Naive thymus-derived CD4-positive, alpha-beta T cell (primary cell): ENCODE measurements around the gene TGFBR2. TPM values are rescaled to one million over a fixed set of nuclear protein-coding genes. Genes with fewer than 3 reads are reported as not detected.

Source experiments
- ATAC-seq: fragments of 150-1000 bp; cut with Tn5 transposase; 2 replicates; pipeline ENCODE4 v1.10.0; 2021; ENCODE audit warnings: mild to moderate bottlenecking, moderate library complexity
- CTCF ChIA-PET: fragments of 350-600 bp; sonication (Branson Sonifier 250); formaldehyde crosslinking; loops from one replicate; lab custom pipeline; 2021; ENCODE audit warnings: antibody characterized with exemption; lab: Charles Lee
- POLR2A ChIA-PET: fragments of 350-600 bp; sonication (Branson Sonifier 250); formaldehyde crosslinking; loops from one replicate; lab custom pipeline; 2021; ENCODE audit warnings: antibody characterized with exemption, inconsistent platforms; lab: Charles Lee
- DNase-seq, 9 donors: peaks; one replicate each; pipeline versions ENCODE4 v3.0.0 to v3.0.0-alpha.2; 2020 to 2022; ENCODE audit warnings: mixed read lengths in 1 of 9
- H3K27ac ChIP-seq: one replicate; pipeline ENCODE4 v1.7.0; 2013; ENCODE audit warnings: mild to moderate bottlenecking, low read depth, low read length, moderate library complexity
- H3K27me3 ChIP-seq, 2 donors: one replicate each; pipeline ENCODE4 v1.7.0; 2013; ENCODE audit warnings: low read length in 2 of 2, mild to moderate bottlenecking in 2 of 2, moderate library complexity in 2 of 2; ENCODE audit not compliant: control insufficient read depth in 2 of 2, insufficient read depth in 2 of 2
- H3K36me3 ChIP-seq, 3 experiments: 1 replicate in 2 of 3; 2 replicates in 1 of 3; pipeline ENCODE4 v1.7.0; 2013; ENCODE audit warnings: low read length in 3 of 3, mild to moderate bottlenecking in 3 of 3, moderate library complexity in 1 of 3; ENCODE audit not compliant: insufficient read depth in 3 of 3, control insufficient read depth in 2 of 3
- H3K4me1 ChIP-seq, 2 donors: one replicate each; pipeline ENCODE4 v1.7.0; 2013; ENCODE audit warnings: low read length in 2 of 2, mild to moderate bottlenecking in 2 of 2, moderate library complexity in 1 of 2; ENCODE audit not compliant: control insufficient read depth in 2 of 2, insufficient read depth in 2 of 2
- H3K4me3 ChIP-seq: 2 replicates; pipeline ENCODE4 v1.7.0; 2013; ENCODE audit warnings: mild to moderate bottlenecking, low read length
- H3K9me3 ChIP-seq, 3 experiments: 1 replicate in 2 of 3; 2 replicates in 1 of 3; pipeline ENCODE4 v1.7.0; 2013; ENCODE audit warnings: low read length in 3 of 3; ENCODE audit not compliant: control insufficient read depth in 2 of 3
- H3K27ac Mint-ChIP-seq, 9 donors: one replicate each; pipeline ENCODE4 v1.8.0; 2020 to 2022; ENCODE audit warnings: mixed read lengths in 9 of 9, mild to moderate bottlenecking in 8 of 9, moderate library complexity in 5 of 9, inconsistent platforms in 2 of 9
- H3K27me3 Mint-ChIP-seq, 5 donors: one replicate each; pipeline ENCODE4 v1.8.0; 2021 to 2022; ENCODE audit warnings: mixed read lengths in 5 of 5, mild to moderate bottlenecking in 1 of 5
- H3K36me3 Mint-ChIP-seq, 5 donors: one replicate each; pipeline ENCODE4 v1.8.0; 2020 to 2022; ENCODE audit warnings: mixed read lengths in 5 of 5, mild to moderate bottlenecking in 3 of 5, inconsistent platforms in 1 of 5
- H3K4me1 Mint-ChIP-seq, 7 donors: one replicate each; pipeline ENCODE4 v1.8.0; 2020 to 2022; ENCODE audit warnings: mixed read lengths in 7 of 7, mild to moderate bottlenecking in 3 of 7, inconsistent platforms in 1 of 7
- H3K4me3 Mint-ChIP-seq, 10 donors: one replicate each; pipeline ENCODE4 v1.8.0; 2020 to 2022; ENCODE audit warnings: mild to moderate bottlenecking in 10 of 10, mixed read lengths in 10 of 10, moderate library complexity in 6 of 10, inconsistent platforms in 2 of 10
- H3K9me3 Mint-ChIP-seq, 11 donors: one replicate each; pipeline ENCODE4 v1.8.0; 2020 to 2022; ENCODE audit warnings: mixed read lengths in 11 of 11, mild to moderate bottlenecking in 4 of 11, inconsistent platforms in 1 of 11, moderate library complexity in 1 of 11
- intact Hi-C, 2 donors: fragments of 100-400 bp; cut with micrococcal nuclease; formaldehyde crosslinking; loops; one replicate each; pipeline ENCODE4 v1.15.1; 2023
- polyA plus RNA-seq, 2 donors: library from polyadenylated mRNA; unstranded; fragments of 300-500 nt; fragmentation: Illumina TruSeq; gene quantifications; one replicate each; pipeline ENCODE4 v1.2.3, GENCODE V29; 2021
- total RNA-seq, 6 experiments: library from RNA in 5 of 6; stranded (reverse) in 5 of 6; gene quantifications; 1 replicate in 5 of 6; 2 replicates in 1 of 6; pipeline ENCODE4 v1.2.3 and lab custom pipeline; 2021 to 2026

TGFBR2 gene
- total and polyA plus RNA-seq, 7 experiments from 2014 or later: 63.0 to 263 (median 155) TPM

DNA sequence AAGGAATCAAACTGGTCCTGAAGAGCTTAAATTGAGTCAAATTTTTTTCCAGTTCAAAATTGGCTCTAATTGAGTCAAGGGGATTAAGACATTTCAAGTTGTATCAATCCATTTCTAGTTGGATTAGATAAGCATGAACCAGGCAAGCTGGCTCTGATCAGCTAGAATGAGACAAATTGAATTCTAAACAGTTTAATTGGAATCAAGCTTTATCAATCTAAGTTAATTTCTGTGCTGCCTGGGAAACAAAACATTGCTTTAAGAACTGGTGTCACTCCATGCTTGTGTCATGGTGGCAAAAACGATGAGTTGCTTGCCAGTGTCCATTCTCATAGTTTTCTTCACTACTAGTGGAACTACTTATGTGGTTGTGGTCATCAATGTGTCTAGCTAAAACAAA is 116.8 kb downstream of the TGFBR2 start:
- H3K27me3 Mint-ChIP-seq: no peaks in the 10 kb centered on the region
- peaks cover 0 to 12% (median 5%) of the 10 kb centered on the region in 11 donors for H3K9me3 Mint-ChIP-seq
- ATAC-seq: no peak
- ChIA-PET CTCF (no interaction called here), POLR2A (interaction anchor here (1.3 kb wide), 1 partner anchor 25 kb away, joined by 3 read pairs; no protein-coding TSS in a partner anchor)
- intact Hi-C loops: no loop called here
- H3K4me3 ChIP-seq: no peak overlapping the region
- no peaks in the 10 kb centered on the region for H3K9me3 ChIP-seq
- H3K4me1 ChIP-seq: no peaks in the 10 kb centered on the region
- no peaks in the 10 kb centered on the region for H3K36me3 ChIP-seq
- no peak overlapping the region for H3K27ac ChIP-seq
- no peaks in the 10 kb centered on the region for H3K27me3 ChIP-seq
- H3K36me3 Mint-ChIP-seq: peaks cover 0 to 9% (median 5%) of the 10 kb centered on the region in 5 donors
- no peak overlapping the region for H3K4me3 Mint-ChIP-seq
- peaks cover 0 to 6% (median 0%) of the 10 kb centered on the region in 7 donors for H3K4me1 Mint-ChIP-seq
- DNase-seq: no peak
- H3K27ac Mint-ChIP-seq: no peak overlapping the region

DNA sequence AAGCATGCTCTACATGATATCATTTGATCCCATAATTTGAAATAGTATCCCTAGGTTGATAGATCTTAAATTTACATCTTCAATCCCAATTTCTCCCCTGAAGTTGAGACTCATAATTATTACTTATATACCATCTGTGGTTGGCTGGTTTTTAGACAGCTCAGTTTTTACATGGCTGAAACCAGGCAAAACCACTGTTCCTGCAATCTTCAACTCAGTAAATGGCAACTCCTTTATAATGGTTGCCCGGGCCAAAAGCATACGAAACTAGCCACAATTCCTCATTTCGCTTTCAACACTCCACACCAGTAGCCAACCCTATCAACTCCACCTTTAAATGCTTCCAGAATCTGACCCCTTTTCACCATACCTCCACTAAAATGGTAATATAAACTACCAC is 118.5 kb downstream of the TGFBR2 start:
- Histone ChIP-seq H3K36me3 (no peaks in the 10 kb centered on the region), H3K4me1 (peaks cover 0 to 6% of the 10 kb centered on the region in 2 donors), H3K4me3 (no peak overlapping the region), H3K27ac (no peak overlapping the region), H3K9me3 (no peaks in the 10 kb centered on the region), H3K27me3 (no peaks in the 10 kb centered on the region)
- Mint-ChIP-seq H3K36me3 (peaks cover 0 to 9% (median 5%) of the 10 kb centered on the region in 5 donors), H3K4me1 (peaks cover 2 to 19% (median 14%) of the 10 kb centered on the region in 7 donors), H3K9me3 (peaks cover 0 to 12% (median 5%) of the 10 kb centered on the region in 11 donors), H3K27me3 (no peaks in the 10 kb centered on the region), H3K27ac (no peak overlapping the region), H3K4me3 (no peak overlapping the region)
- ChIA-PET POLR2A (interaction anchor here (0.5 kb wide), 1 partner anchor 214 kb away, joined by 3 read pairs; no protein-coding TSS in a partner anchor), CTCF (interaction anchor here (1.2 kb wide), 1 partner anchor 682 kb away, joined by 3 read pairs; no protein-coding TSS in a partner anchor)
- intact Hi-C loops: no loop called here
- ATAC-seq: no peak
- DNase-seq: no peak

DNA sequence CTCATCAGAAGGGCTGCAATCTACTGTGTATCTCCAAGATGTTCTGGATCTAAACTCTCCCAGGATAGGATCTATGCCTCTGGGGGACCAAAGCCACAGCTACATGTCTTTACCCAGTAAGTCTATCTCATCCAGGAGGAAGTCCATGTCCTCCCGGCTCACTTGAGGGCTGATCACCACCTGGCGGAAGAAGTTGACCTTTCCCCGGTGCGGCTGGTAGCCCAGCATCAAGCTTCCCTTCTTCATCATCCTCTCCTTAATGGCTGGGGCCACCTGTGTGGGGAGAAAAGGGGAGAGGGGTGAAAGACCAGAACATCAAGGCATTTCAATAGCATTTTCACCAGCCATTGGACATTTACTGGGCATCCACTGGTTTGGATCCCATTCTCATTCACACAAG is 121.7 kb downstream of the TGFBR2 start:
- H3K4me3 ChIP-seq: no peak overlapping the region
- ATAC-seq (no peak), DNase-seq (no peak)
- H3K36me3 Mint-ChIP-seq: peaks cover 0 to 9% (median 5%) of the 10 kb centered on the region in 5 donors
- peaks cover 0 to 15% of the 10 kb centered on the region in 2 donors for H3K4me1 ChIP-seq
- intact Hi-C loops: no loop called here
- ChIA-PET POLR2A (interaction anchor here (0.5 to 1.0 kb wide), 2 partner anchors 9 to 1507 kb away, joined by 3 to 4 read pairs; no protein-coding TSS in a partner anchor), CTCF (no interaction called here)
- H3K27ac ChIP-seq: no peak overlapping the region
- H3K9me3 Mint-ChIP-seq: peaks cover 0 to 12% (median 3%) of the 10 kb centered on the region in 11 donors
- H3K27me3 ChIP-seq: no peaks in the 10 kb centered on the region
- no peaks in the 10 kb centered on the region for H3K36me3 ChIP-seq
- H3K4me3 Mint-ChIP-seq: no peak overlapping the region
- peaks cover 6 to 42% (median 38%) of the 10 kb centered on the region in 7 donors for H3K4me1 Mint-ChIP-seq
- no peaks in the 10 kb centered on the region for H3K27me3 Mint-ChIP-seq
- H3K27ac Mint-ChIP-seq: no peak overlapping the region
- H3K9me3 ChIP-seq: no peaks in the 10 kb centered on the region

DNA sequence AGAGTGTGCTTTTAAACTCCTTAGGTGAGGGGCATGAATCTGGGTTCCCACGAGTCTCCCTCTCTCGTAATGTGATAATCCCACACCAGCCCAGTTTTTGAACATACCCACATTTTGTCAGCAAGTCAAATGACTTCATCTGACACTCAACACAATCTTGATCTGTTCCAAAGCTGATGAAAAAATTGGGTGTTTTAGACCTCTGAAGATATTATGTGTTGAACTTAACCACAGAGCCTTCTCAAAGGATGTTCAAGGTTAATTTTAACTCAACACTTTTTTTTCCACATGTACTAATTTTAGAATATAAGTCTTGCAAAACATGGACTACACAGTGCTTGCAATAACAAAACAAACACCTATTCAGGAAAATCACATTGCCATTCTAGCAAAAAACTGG is 123.1 kb downstream of the TGFBR2 start:
- Histone ChIP-seq H3K4me3 (no peak overlapping the region), H3K27ac (no peak overlapping the region), H3K36me3 (no peaks in the 10 kb centered on the region), H3K27me3 (no peaks in the 10 kb centered on the region), H3K9me3 (no peaks in the 10 kb centered on the region), H3K4me1 (peaks cover 3 to 15% of the 10 kb centered on the region in 2 donors)
- Mint-ChIP-seq H3K27me3 (peaks cover 0 to 2% (median 0%) of the 10 kb centered on the region in 5 donors), H3K4me3 (peak overlapping the region in 8 of 10 donors; percentile 18 to 75 (median 48)), H3K27ac (peak overlapping the region in 6 of 9 donors; percentile 0 to 76 (median 35)), H3K36me3 (peaks cover 0 to 9% (median 5%) of the 10 kb centered on the region in 5 donors), H3K4me1 (peaks cover 14 to 54% (median 51%) of the 10 kb centered on the region in 7 donors), H3K9me3 (peaks cover 0 to 12% (median 3%) of the 10 kb centered on the region in 11 donors)
- DNase-seq (peak in 6 of 9 donors; percentile 4 to 57 (median 37)), ATAC-seq (peak; percentile 60)
- intact Hi-C loops: no loop called here
- ChIA-PET CTCF (no interaction called here), POLR2A (interaction anchor here (0.6 kb wide), 1 partner anchor 32 kb away, joined by 4 read pairs; no protein-coding TSS in a partner anchor)

DNA sequence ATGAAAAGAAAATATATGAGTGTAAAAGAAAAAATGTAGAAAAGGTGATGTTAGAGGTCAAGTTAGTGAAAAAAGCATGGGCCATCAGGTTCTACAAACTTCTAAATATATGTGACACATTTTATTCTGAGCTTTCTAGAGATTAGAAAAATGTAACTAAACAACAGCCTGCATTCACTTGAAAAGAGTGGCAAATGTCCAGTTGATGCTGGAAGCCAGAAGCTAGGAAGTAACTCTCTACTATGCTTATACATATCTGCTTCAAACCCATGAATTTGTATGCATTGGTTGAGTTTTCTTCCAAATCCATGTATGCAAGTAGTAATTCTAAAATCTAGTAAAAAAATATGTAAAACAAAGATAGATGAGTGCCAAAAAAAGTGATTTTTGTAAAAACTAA is 123.5 kb downstream of the TGFBR2 start:
- POLR2A ChIA-PET: no interaction called here
- Mint-ChIP-seq H3K4me1 (peaks cover 14 to 57% (median 55%) of the 10 kb centered on the region in 7 donors), H3K36me3 (peaks cover 0 to 7% (median 5%) of the 10 kb centered on the region in 5 donors), H3K27me3 (peaks cover 0 to 2% (median 0%) of the 10 kb centered on the region in 5 donors), H3K27ac (peak overlapping the region in 5 of 9 donors; percentile 23 to 71 (median 35)), H3K4me3 (peak overlapping the region in 7 of 10 donors; percentile 30 to 75 (median 54)), H3K9me3 (peaks cover 0 to 8% (median 3%) of the 10 kb centered on the region in 11 donors)
- DNase-seq (no peak), ATAC-seq (no peak)
- H3K4me1 ChIP-seq: peaks cover 3 to 15% of the 10 kb centered on the region in 2 donors
- no peaks in the 10 kb centered on the region for H3K36me3 ChIP-seq
- H3K27me3 ChIP-seq: no peaks in the 10 kb centered on the region
- intact Hi-C loops: no loop called here
- H3K27ac ChIP-seq: no peak overlapping the region
- CTCF ChIA-PET: no interaction called here
- H3K4me3 ChIP-seq: no peak overlapping the region
- H3K9me3 ChIP-seq: no peaks in the 10 kb centered on the region

GRCh38 chr3:30730967-30731366 is 124.6 kb downstream of the TGFBR2 start:
- Histone ChIP-seq H3K36me3 (no peaks in the 10 kb centered on the region), H3K27me3 (no peaks in the 10 kb centered on the region), H3K27ac (no peak overlapping the region), H3K4me1 (peaks cover 3 to 15% of the 10 kb centered on the region in 2 donors), H3K9me3 (no peaks in the 10 kb centered on the region), H3K4me3 (no peak overlapping the region)
- Mint-ChIP-seq H3K27me3 (peaks cover 0 to 2% (median 0%) of the 10 kb centered on the region in 5 donors), H3K4me3 (peak overlapping the region in 8 of 10 donors; percentile 29 to 69 (median 42)), H3K4me1 (peaks cover 14 to 61% (median 59%) of the 10 kb centered on the region in 7 donors), H3K27ac (peak overlapping the region in 6 of 9 donors; percentile 22 to 65 (median 48)), H3K9me3 (peaks cover 0 to 11% (median 0%) of the 10 kb centered on the region in 11 donors), H3K36me3 (peaks cover 0 to 2% (median 0%) of the 10 kb centered on the region in 5 donors)
- intact Hi-C loops: no loop called here
- ChIA-PET CTCF (interaction anchor here (0.5 to 0.8 kb wide), 2 partner anchors 25 to 310 kb away, joined by 3 to 4 read pairs; no protein-coding TSS in a partner anchor), POLR2A (interaction anchor here (1.1 kb wide), 1 partner anchor 17 kb away, joined by 3 read pairs; no protein-coding TSS in a partner anchor)
- DNase-seq (peak in 3 of 9 donors; percentile 16 to 32 (median 19)), ATAC-seq (no peak)
